ENCODE data around the gene TRAF2.

The TRAF2 gene

GRCh38 chr9:136949817-136950655, 63.7 kb downstream of the TRAF2 start:
- peak; percentile 86 for DNase-seq

- no peak for DNase-seq
These were observed 64.5 kb downstream of the TRAF2 start for GRCh38 chr9:136950656-136951276.

GRCh38 chr9:136951541-136952320, 65.4 kb downstream of the TRAF2 start, which contains the start of gene LCN12:
Gene LCN12, plus strand, starts transcription at chr9:136952273. Its CDS starts 55 bp downstream, at chr9:136952328.
- DNase-seq, result no peak

- no peak for DNase-seq
These were observed 66.1 kb downstream of the TRAF2 start for GRCh38 chr9:136952321-136952850.

GRCh38 chr9:136952876-136953770, 66.8 kb downstream of the TRAF2 start:
- DNase-seq, result no peak

GRCh38 chr9:136953771-136954269, 67.5 kb downstream of the TRAF2 start:
- no peak for DNase-seq

GRCh38 chr9:136954270-136955083, 68.2 kb downstream of the TRAF2 start:
- no peak for DNase-seq

- no peak for DNase-seq
These were observed 69.1 kb downstream of the TRAF2 start for GRCh38 chr9:136955202-136955942.

- no peak for DNase-seq
These were observed 69.6 kb downstream of the TRAF2 start for GRCh38 chr9:136955943-136956335.

GRCh38 chr9:136956604-136957003, 70.3 kb downstream of the TRAF2 start:
- no peak for DNase-seq

GRCh38 chr9:136957461-136957860, 71.1 kb downstream of the TRAF2 start:
- no peak for DNase-seq

- DNase-seq, result no peak
These were observed 71.6 kb downstream of the TRAF2 start for GRCh38 chr9:136957901-136958300.

- no peak for DNase-seq
These were observed 72.2 kb downstream of the TRAF2 start for GRCh38 chr9:136958473-136958872.

GRCh38 chr9:136958898-136959850, 72.9 kb downstream of the TRAF2 start:
- no peak for DNase-seq

- no peak for DNase-seq
These were observed 74.1 kb downstream of the TRAF2 start for GRCh38 chr9:136960212-136960937.

GRCh38 chr9:136960938-136961275, 74.6 kb downstream of the TRAF2 start:
- no peak for DNase-seq

GRCh38 chr9:136961279-136962065, 75.2 kb downstream of the TRAF2 start:
- no peak for DNase-seq

- no peak for DNase-seq
These were observed 75.8 kb downstream of the TRAF2 start for GRCh38 chr9:136962163-136962562.
